K562 (cell line): Measurements from ENCODE around the gene CHRDL2. TPM values are rescaled to one million over a fixed set of nuclear protein-coding genes. Genes with fewer than 3 reads are reported as not detected.
A peak's percentile ranks its signal among the peaks of the same experiment; 100 is the strongest.

Experiments used
- ATAC-seq: fragments of 200-7000 bp; cut with Tn5 transposase; 3 replicates; pipeline ENCODE4 v1.9.1; 2020; ENCODE audit warnings: moderate library complexity
- BruUV-seq: library from RNA; stranded (reverse); fragments of 400-500 nt; replicated peaks from 2 replicates; lab custom pipeline; 2021; lab: Mats Ljungman, UMichigan
- CTCF ChIA-PET: fragments of 300-600 bp; formaldehyde crosslinking; extraction: SDS; loops from one replicate; lab custom pipeline; 2021; ENCODE audit warnings: low intra/inter-chr PET ratio; lab: Yijun Ruan, JAX
- POLR2A ChIA-PET: fragments of 300-600, 350-650 bp; sonication (Branson Sonifier 250); formaldehyde crosslinking; extraction: SDS; loops from one replicate; lab custom pipeline; 2021; ENCODE audit warnings: antibody characterized with exemption, inconsistent platforms; lab: Yijun Ruan, JAX
- DNase-seq, 4 experiments: peaks; one replicate each; pipeline versions ENCODE4 v3.0.0 to v3.0.0-alpha.2; 2011 to 2018; ENCODE audit warnings: low spot score in 3 of 4, mixed read lengths in 3 of 4; ENCODE audit errors: extremely low read depth in 1 of 4
- FAIRE-seq: peaks from 2 replicates; lab custom pipeline; 2011; peaks lifted over from hg19 to GRCh38; lab: Jason Lieb, UNC
- H2AFZ ChIP-seq: 2 replicates; pipeline ENCODE4 v1.6.0; 2011; ENCODE audit warnings: low read depth, low read length, control low read depth, inconsistent platforms
- H3K27ac ChIP-seq: fragments of 200-600 bp; 3 replicates; pipeline ENCODE4 v1.8.0; 2011; ENCODE audit warnings: low read depth, mild to moderate bottlenecking, control low read depth, inconsistent platforms, low read length, moderate library complexity, mixed read lengths; ENCODE audit errors: extremely low read depth
- H3K27me3 ChIP-seq, 2 experiments: fragments of 300-600 bp in 1 of 2; 2 replicates in 1 of 2; 3 replicates in 1 of 2; pipeline versions ENCODE4 v1.6.0 to v1.8.0; 2011; ENCODE audit warnings: inconsistent platforms in 2 of 2, low read length in 2 of 2, mild to moderate bottlenecking in 1 of 2, mixed read lengths in 1 of 2, moderate library complexity in 1 of 2; ENCODE audit not compliant: control insufficient read depth in 2 of 2, insufficient read depth in 2 of 2
- H3K36me3 ChIP-seq: fragments of 300-600 bp; 3 replicates; pipeline ENCODE4 v1.8.0; 2011; ENCODE audit warnings: mild to moderate bottlenecking, low read length, inconsistent platforms; ENCODE audit not compliant: control insufficient read depth, insufficient read depth
- H3K4me1 ChIP-seq, 2 experiments: fragments of 200-600 bp in 1 of 2; replicated peaks in 1 of 2; 2 replicates in 1 of 2; 3 replicates in 1 of 2; pipeline versions ENCODE4 v1.5.1 to v1.8.0; 2011; ENCODE audit warnings: inconsistent platforms in 2 of 2, low read length in 2 of 2, mild to moderate bottlenecking in 1 of 2, mixed read lengths in 1 of 2, moderate library complexity in 1 of 2; ENCODE audit not compliant: control insufficient read depth in 2 of 2, insufficient read depth in 2 of 2
- H3K4me2 ChIP-seq: 2 replicates; pipeline ENCODE4 v1.6.1; 2011; ENCODE audit warnings: low read length, control low read depth, inconsistent platforms, mixed read lengths; ENCODE audit not compliant: insufficient read depth
- H3K4me3 ChIP-seq: fragments of 200-600 bp; sonication (generic), shearing (Covaris generic); 2 replicates; pipeline ENCODE4 v1.5.1; 2016; ENCODE audit warnings: control low read depth, inconsistent platforms
- H3K79me2 ChIP-seq: fragments of 200-600 bp; 3 replicates; pipeline ENCODE4 v1.8.0; 2011; ENCODE audit warnings: low read length, inconsistent platforms; ENCODE audit not compliant: control insufficient read depth, insufficient read depth
- H3K9ac ChIP-seq, 2 experiments: 2 replicates each; pipeline versions ENCODE4 v1.6.0 to v1.6.1; 2011; ENCODE audit warnings: low read depth in 2 of 2, low read length in 2 of 2, control low read depth in 1 of 2, inconsistent platforms in 1 of 2, mild to moderate bottlenecking in 1 of 2, mixed read lengths in 1 of 2; ENCODE audit not compliant: insufficient read depth in 1 of 2
- H3K9me1 ChIP-seq: one replicate; pipeline ENCODE4 v1.6.0; 2011; ENCODE audit warnings: inconsistent platforms, mild to moderate bottlenecking, low read length, moderate library complexity; ENCODE audit not compliant: control insufficient read depth, insufficient read depth
- H3K9me3 ChIP-seq: replicated peaks from 2 replicates; pipeline ENCODE4 v1.5.1; 2011; ENCODE audit warnings: low read depth, low read length, inconsistent platforms; ENCODE audit not compliant: control insufficient read depth, insufficient read depth
- H4K20me1 ChIP-seq: replicated peaks from 2 replicates; pipeline ENCODE4 v1.6.1; 2011; ENCODE audit warnings: low read length, inconsistent platforms, mixed read lengths; ENCODE audit not compliant: control insufficient read depth, insufficient read depth
- ARID1B ChIP-seq: fragments of 450-650 bp; IDR thresholded peaks from 2 replicates; pipeline ENCODE4 v1.6.1; 2016; ENCODE audit warnings: antibody characterized with exemption, mild to moderate bottlenecking, inconsistent platforms
- C11orf30 ChIP-seq: fragments of 450-650 bp; IDR thresholded peaks from 2 replicates; pipeline ENCODE4 v1.6.1; 2016; ENCODE audit warnings: low read depth, mild to moderate bottlenecking
- CBFA2T3 ChIP-seq: fragments of 450-650 bp; IDR thresholded peaks from 2 replicates; pipeline ENCODE4 v1.6.1; 2017
- FOSL1 ChIP-seq: fragments of 200-800 bp; sonication (Bioruptor generic); conservative IDR thresholded peaks from 2 replicates; pipeline ENCODE4 v1.6.1; 2016; ENCODE audit warnings: missing genetic modification characterization, missing compliant biosample characterization
- JUND ChIP-seq, 2 experiments: IDR thresholded peaks; 2 replicates in 1 of 2; 3 replicates in 1 of 2; pipeline ENCODE4 v1.6.1; 2011; ENCODE audit warnings: borderline replicate concordance in 2 of 2, low read depth in 2 of 2, low read length in 2 of 2, improper control_type of control experiment in 1 of 2, missing biosample characterization in 1 of 2, missing genetic modification characterization in 1 of 2, missing genetic modification reagents in 1 of 2
- KAT8 ChIP-seq: fragments of 450-650 bp; IDR thresholded peaks from 2 replicates; pipeline ENCODE4 v1.6.1; 2016; ENCODE audit warnings: low read depth, mild to moderate bottlenecking
- KDM5B ChIP-seq: fragments of 200-600 bp; sonication (generic); IDR thresholded peaks from 2 replicates; pipeline ENCODE4 v1.6.1; 2012; ENCODE audit warnings: low read depth, mild to moderate bottlenecking, moderate library complexity, low read length, control low read depth, inconsistent platforms; ENCODE audit not compliant: insufficient replicate concordance
- L3MBTL2 ChIP-seq: fragments of 450-650 bp; IDR thresholded peaks from 2 replicates; pipeline ENCODE4 v1.6.1; 2016; ENCODE audit warnings: mild to moderate bottlenecking, moderate library complexity
- MAFF ChIP-seq: IDR thresholded peaks from 2 replicates; pipeline ENCODE4 v1.6.1; 2012; ENCODE audit warnings: low read length, improper control_type of control experiment
- MAFG ChIP-seq: fragments of 450-650 bp; conservative IDR thresholded peaks from 2 replicates; pipeline ENCODE4 v1.6.1; 2016; ENCODE audit warnings: missing genetic modification characterization, missing compliant biosample characterization
- MAFK ChIP-seq: IDR thresholded peaks from 2 replicates; pipeline ENCODE4 v1.6.1; 2011; ENCODE audit warnings: low read length, improper control_type of control experiment
- NFE2 ChIP-seq: IDR thresholded peaks from 2 replicates; pipeline ENCODE4 v1.6.1; 2014; ENCODE audit warnings: antibody characterized with exemption, low read depth
- NR2C2 ChIP-seq, 2 experiments: fragments of 200-800 bp in 1 of 2; sonication (Bioruptor generic) in 1 of 2; sonication (generic) in 1 of 2; formaldehyde crosslinking in 1 of 2; IDR thresholded peaks; 2 replicates each; pipeline versions ENCODE4 v1.6.1 to v1.8.0; 2016 to 2022; ENCODE audit warnings: mild to moderate bottlenecking in 1 of 2, missing compliant biosample characterization in 1 of 2, missing genetic modification characterization in 1 of 2, missing genetic modification reagents in 1 of 2
- OTX1 ChIP-seq: fragments of 450-650 bp; formaldehyde crosslinking; IDR thresholded peaks from 2 replicates; pipeline ENCODE4 v1.4.0; 2022; ENCODE audit warnings: mild to moderate bottlenecking
- RCOR1 ChIP-seq, 2 experiments: IDR thresholded peaks; 2 replicates each; pipeline ENCODE4 v1.6.1; 2012; ENCODE audit warnings: low read depth in 2 of 2, low read length in 2 of 2, borderline replicate concordance in 1 of 2, improper control_type of control experiment in 1 of 2
- SMAD1 ChIP-seq: fragments of 150-350 bp; IDR thresholded peaks from 2 replicates; pipeline ENCODE4 v1.6.1; 2014; ENCODE audit warnings: low read length, low read depth; ENCODE audit not compliant: partially characterized antibody
- SMARCA4 ChIP-seq: fragments of 450-650 bp; IDR thresholded peaks from 2 replicates; pipeline ENCODE4 v1.6.1; 2016
- SOX6 ChIP-seq: fragments of 450-650 bp; IDR thresholded peaks from 2 replicates; pipeline ENCODE4 v1.6.1; 2014; ENCODE audit warnings: mild to moderate bottlenecking
- TBP ChIP-seq: optimal IDR thresholded peaks from 2 replicates; pipeline ENCODE3; 2011; ENCODE audit warnings: low read depth, low read length, improper control_type of control experiment
- VEZF1 ChIP-seq: fragments of 200-800 bp; sonication (Bioruptor generic); IDR thresholded peaks from 2 replicates; pipeline ENCODE4 v1.6.1; 2017; ENCODE audit warnings: missing genetic modification characterization, missing compliant biosample characterization
- ZNF232 ChIP-seq: sonication (generic); formaldehyde crosslinking; IDR thresholded peaks from 2 replicates; pipeline ENCODE4 v1.8.0; 2022; ENCODE audit warnings: mild to moderate bottlenecking, missing genetic modification reagents
- ZNF316 ChIP-seq: fragments of 450-650 bp; IDR thresholded peaks from 2 replicates; pipeline ENCODE4 v1.6.1; 2016
- WGBS: fragments of 100-300 bp; shearing (Covaris generic); methylation state at CpG from one replicate; pipeline ENCODE4 v1.1.6; 2016; ENCODE audit warnings: low coverage, mixed read lengths; ENCODE audit not compliant: insufficient coverage; ENCODE audit errors: missing lambda C conversion rate; 5-methylcytosine and 5-hydroxymethylcytosine counted together
- in situ Hi-C: fragments of 300-500 bp; cut with MboI; formaldehyde crosslinking; loops from 4 replicates; pipeline ENCODE4 v1.15.0; 2018; ENCODE audit warnings: inconsistent platforms, mixed read lengths
- intact Hi-C: fragments of 100-400 bp; cut with micrococcal nuclease; formaldehyde crosslinking; loops from 2 replicates; pipeline ENCODE4 v1.14.2; 2022
- polyA plus RNA-seq, 8 experiments: library from polyadenylated mRNA; depleted of rRNA in 4 of 8; stranded (reverse) in 5 of 8; unstranded in 3 of 8; fragments of >200 nt; fragmentation: Nextera tagmentation in 2 of 8; fragmentation: Illumina TruSeq in 1 of 8; extraction: Ambion mirVana in 2 of 8; extraction: Trizol in 1 of 8; gene quantifications; 2 replicates each; pipeline versions ENCODE4 v1.2.1 to v1.2.3, GENCODE V29; 2011 to 2014; ENCODE audit warnings: inconsistent platforms in 1 of 8, missing spikeins in 1 of 8
- total RNA-seq, 7 experiments: library from RNA; depleted of rRNA in 6 of 7; stranded (reverse); fragments of >200 nt in 6 of 7; fragmentation: Illumina TruSeq in 2 of 7; extraction: Trizol in 2 of 7; gene quantifications; 2 replicates each; pipeline versions ENCODE4 v1.2.1 to v1.2.3, GENCODE V29; 2011 to 2021; ENCODE audit warnings: low replicate concordance in 1 of 7

The CHRDL2 gene
- total and polyA plus RNA-seq, 9 of the 15 experiments (the other 6 are each of a cell fraction or from before 2014, with no cell fraction given), result not detected

- intact Hi-C loops (no loop called here), in situ Hi-C loops (no loop called here)
- DNase-seq (peak; percentile 45 to 78 (median 56)), ATAC-seq (peak; percentile 85), FAIRE-seq (peak; percentile 83)
- Histone ChIP-seq H2AFZ (peak overlapping the region; percentile 51), H3K4me1 (peaks cover 15 to 27% of the 10 kb centered on the region in 2 experiments; a peak in 4 of 5 replicates), H3K9ac (peak overlapping the region in 1 of 2 experiments; percentile 64; a peak in 2 of 4 replicates), H3K27me3 (no peaks in the 10 kb centered on the region), H3K9me3 (no peaks in the 10 kb centered on the region), H3K27ac (no peak overlapping the region), H3K4me3 (no peak overlapping the region), H3K79me2 (no peaks in the 10 kb centered on the region), H3K4me2 (no peak overlapping the region; the same call in 1 of the 2 replicates), H3K9me1 (no peaks in the 10 kb centered on the region), H4K20me1 (no peaks in the 10 kb centered on the region), H3K36me3 (no peaks in the 10 kb centered on the region)
- 40% methylated on average over 6 of the region's 8 CpGs for WGBS
- ChIA-PET POLR2A (interaction anchor here (0.6 to 1.0 kb wide), 2 partner anchors 9 to 301 kb away, joined by 4 read pairs; no protein-coding TSS in a partner anchor), CTCF (no interaction called here)
- no TSS peak for BruUV-seq
- TF ChIP-seq MAFK, result peak; percentile 89
- TF ChIP-seq OTX1 (CRISPR knock-in tag), result no peak
- peak; percentile 97 for TF ChIP-seq C11orf30
- peak; percentile 44; the same call in 1 of the 2 replicates for TF ChIP-seq ARID1B
- TF ChIP-seq SOX6, result peak; percentile 77
- TF ChIP-seq CBFA2T3, result peak; percentile 46
- peak; percentile 98 for TF ChIP-seq ZNF316
- 0 out of 2 replicates have a peak, but pooled peaks have one; percentile 19 for TF ChIP-seq ZNF232 (CRISPR knock-in tag)
- no peak for TF ChIP-seq KAT8
- TF ChIP-seq RCOR1 (IDR thresholded peaks at IDR 0.05; ENCODE audit: borderline replicate concordance in 1 of 2, low read depth in 2 of 2, low read length in 2 of 2), result peak in 1 of 2 experiments; percentile 32; a peak in 1 of 4 replicates
- peak; percentile 87 for TF ChIP-seq NFE2
- TF ChIP-seq MAFF, result peak; percentile 90
- peak; percentile 93 for TF ChIP-seq MAFG (tag)
- peak; percentile 47; the same call in 1 of the 2 replicates for TF ChIP-seq SMARCA4
- no peak for TF ChIP-seq SMAD1
- TF ChIP-seq NR2C2 (CRISPR knock-in tag; IDR thresholded peaks at IDR 0.05), result no peak
- TF ChIP-seq NR2C2 (tag; IDR thresholded peaks at IDR 0.05), result no peak
- peak; percentile 37; the same call in 1 of the 2 replicates for TF ChIP-seq FOSL1 (tag)
- TF ChIP-seq VEZF1, result no peak
- TF ChIP-seq L3MBTL2, result no peak
- peak; percentile 80 for TF ChIP-seq TBP
- TF ChIP-seq JUND (IDR thresholded peaks at IDR 0.05; ENCODE audit: borderline replicate concordance, low read depth, low read length), result peak; percentile 69
- no peak; the same call in 2 of the 3 replicates for TF ChIP-seq JUND (tag; IDR thresholded peaks at IDR 0.05; ENCODE audit: borderline replicate concordance, low read depth, low read length)
- no peak for TF ChIP-seq KDM5B
These were observed 20.8 kb downstream of the CHRDL2 start for GRCh38 chr11:74710281-74710938.
